AG09309 (cell line): ENCODE measurements around the gene TRABD2B.

Experiments
- DNase-seq: peaks from one replicate; pipeline ENCODE4 v3.0.0-alpha.2; 2010; ENCODE audit warnings: low read depth
- H3K4me3 ChIP-seq: 2 replicates; pipeline ENCODE4 v1.5.1; 2011; ENCODE audit warnings: mild to moderate bottlenecking, low read depth, low read length, moderate library complexity; ENCODE audit not compliant: control insufficient read depth
- CTCF ChIP-seq: IDR thresholded peaks from 2 replicates; pipeline ENCODE4 v1.5.1; 2011; ENCODE audit warnings: mild to moderate bottlenecking, low read depth, low read length, inconsistent platforms; ENCODE audit not compliant: insufficient read depth, control insufficient read depth; ENCODE audit errors: missing control alignments

The TRABD2B gene

GRCh38 chr1:47936916-47937551, 60.2 kb downstream of the TRABD2B start:
- no peak for TF ChIP-seq CTCF
- DNase-seq, result no peak
- no peak overlapping the region for H3K4me3 ChIP-seq

GRCh38 chr1:47935856-47936255, 61.3 kb downstream of the TRABD2B start:
- no peak for DNase-seq
- no peak for TF ChIP-seq CTCF
- no peak overlapping the region for H3K4me3 ChIP-seq

GRCh38 chr1:47935163-47935562, 62.0 kb downstream of the TRABD2B start:
- no peak overlapping the region for H3K4me3 ChIP-seq
- TF ChIP-seq CTCF, result no peak
- DNase-seq, result no peak

GRCh38 chr1:47934243-47934805, 62.9 kb downstream of the TRABD2B start:
- DNase-seq, result peak; percentile 16
- TF ChIP-seq CTCF, result no peak
- no peak overlapping the region for H3K4me3 ChIP-seq

GRCh38 chr1:47932743-47933142, 64.4 kb downstream of the TRABD2B start:
- no peak for TF ChIP-seq CTCF
- no peak overlapping the region for H3K4me3 ChIP-seq
- no peak for DNase-seq

GRCh38 chr1:47931395-47931794, 65.8 kb downstream of the TRABD2B start:
- no peak for DNase-seq
- TF ChIP-seq CTCF, result no peak
- no peak overlapping the region for H3K4me3 ChIP-seq
